SH-SY5Y (cell line): ENCODE data around the gene DCLK3.

ENCODE experiments used
- GATA2 ChIP-seq: IDR thresholded peaks from 2 replicates; pipeline ENCODE4 v1.6.1; 2011; ENCODE audit warnings: mild to moderate bottlenecking, low read depth, low read length
- GATA3 ChIP-seq: IDR thresholded peaks from 2 replicates; pipeline ENCODE4 v1.6.1; 2011; ENCODE audit warnings: low read depth, mild to moderate bottlenecking, low read length, moderate library complexity

The DCLK3 gene

DNA sequence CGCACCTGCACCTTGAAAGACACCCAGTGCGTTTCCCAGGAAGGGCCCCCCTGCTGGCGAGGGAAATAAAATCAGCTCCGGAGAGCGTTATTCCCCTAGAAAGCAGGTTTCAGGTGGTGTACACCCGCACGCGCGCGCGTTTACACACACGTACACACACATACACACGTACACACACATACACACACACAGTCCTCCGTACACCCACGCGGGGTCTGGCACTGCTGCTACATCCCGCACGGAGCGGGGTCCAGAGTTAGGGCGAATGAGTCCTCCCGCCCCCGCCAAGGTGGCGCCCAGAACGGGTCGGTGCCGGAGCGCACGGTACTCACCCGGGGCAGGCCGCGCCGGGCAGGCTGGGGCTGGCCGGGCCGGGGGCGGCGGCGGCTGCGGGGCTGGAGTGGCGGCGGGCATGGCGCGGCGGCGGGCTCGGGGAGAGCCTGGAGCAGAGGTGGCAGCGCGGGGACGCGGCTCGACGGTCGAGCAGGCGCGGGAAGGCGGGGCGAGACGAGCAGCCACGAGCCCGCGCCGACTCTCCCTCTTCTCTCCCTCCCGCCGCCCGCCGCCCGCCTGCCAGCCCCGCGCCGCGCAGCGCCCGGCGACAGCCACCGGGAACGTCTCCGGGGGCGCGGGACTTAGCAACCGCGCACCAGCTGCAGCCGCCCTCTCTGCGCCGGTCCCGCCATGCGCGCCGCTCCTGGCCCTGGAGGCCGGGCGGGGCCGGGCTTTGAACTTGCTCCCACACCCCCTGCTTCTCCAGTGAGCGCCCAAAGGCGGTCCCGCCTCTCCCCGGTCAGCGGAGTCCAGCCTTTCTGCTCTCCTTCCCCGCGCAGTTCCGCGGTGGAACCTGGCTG lies at the start of gene DCLK3:
Gene DCLK3 (minus strand): TSS at position 704 of the 854 bp plus-strand sequence. CDS start 290 bp downstream, at position 414.
- TF ChIP-seq GATA2 (no peak), GATA3 (no peak)

- no peak for TF ChIP-seq GATA3
- TF ChIP-seq GATA2 = no peak
Observed at GRCh38 chr3:36813305-36813704, 49.0 kb upstream of the DCLK3 start.

- TF ChIP-seq GATA2 = no peak
- TF ChIP-seq GATA3 = no peak
Observed at GRCh38 chr3:36812240-36812639, 47.9 kb upstream of the DCLK3 start.

DNA sequence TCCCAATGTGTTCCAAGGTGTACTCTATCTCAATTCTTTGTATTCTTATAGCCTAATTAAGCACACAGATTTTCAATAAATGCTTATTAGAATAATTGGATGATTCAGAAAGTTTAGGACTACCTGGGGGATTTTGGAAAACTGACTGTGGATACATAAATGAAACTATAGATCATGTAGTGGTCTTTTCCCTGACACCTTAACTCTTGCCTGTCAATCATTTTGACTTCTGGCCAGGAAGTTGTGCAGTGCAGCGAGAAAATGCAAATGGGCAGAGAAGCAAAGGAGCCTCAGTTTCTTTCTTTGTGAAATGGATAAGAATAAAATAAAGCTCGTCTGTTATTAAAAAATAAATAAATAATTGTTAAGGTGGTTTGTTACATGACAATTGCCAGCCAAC lies 47.4 kb upstream of the DCLK3 start:
- TF ChIP-seq GATA3 (no peak), GATA2 (no peak)

DNA sequence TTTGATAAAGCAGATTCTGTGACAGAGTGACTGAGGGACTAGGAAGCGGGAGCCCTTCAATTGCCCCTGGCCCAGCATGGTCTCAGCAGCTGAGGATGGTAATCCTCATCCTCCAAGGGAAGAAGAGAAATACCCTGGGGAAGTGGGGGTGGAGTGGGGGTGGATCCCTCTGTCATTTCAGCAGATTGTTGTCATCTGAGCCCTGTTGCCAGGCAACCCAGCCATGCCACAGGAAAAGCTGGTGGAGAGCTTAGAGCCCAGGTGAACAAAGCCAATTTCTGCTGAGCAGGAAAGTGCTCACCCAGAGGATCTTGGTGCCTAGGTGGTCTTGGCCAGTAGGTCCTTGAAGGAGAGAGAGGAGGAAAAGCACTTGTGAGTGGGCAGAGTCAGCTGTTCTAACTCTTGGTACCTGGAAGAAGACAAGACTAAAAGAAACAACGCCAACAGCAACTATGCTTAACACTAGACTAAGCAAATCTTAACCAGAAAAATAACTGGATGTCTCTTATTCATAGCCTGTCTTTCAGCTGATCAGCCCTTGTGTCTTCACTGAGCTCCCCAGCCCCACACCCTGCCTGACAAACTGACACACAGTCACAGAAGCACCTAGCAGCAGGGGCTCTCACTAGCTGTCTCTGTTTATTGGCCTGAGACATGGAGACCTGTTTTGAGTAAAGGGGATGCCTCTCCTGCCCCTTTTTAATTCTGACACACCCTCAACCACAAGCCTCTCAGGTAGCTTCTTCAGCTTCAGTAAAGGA lies 40.1 kb upstream of the DCLK3 start:
- no peak for TF ChIP-seq GATA2
- no peak for TF ChIP-seq GATA3

GRCh38 chr3:36803091-36803791 lies 38.9 kb upstream of the DCLK3 start:
- TF ChIP-seq GATA2 (no peak), GATA3 (no peak)

GRCh38 chr3:36800533-36801116 lies 36.3 kb upstream of the DCLK3 start:
- TF ChIP-seq GATA3 = no peak
- TF ChIP-seq GATA2 = no peak

DNA sequence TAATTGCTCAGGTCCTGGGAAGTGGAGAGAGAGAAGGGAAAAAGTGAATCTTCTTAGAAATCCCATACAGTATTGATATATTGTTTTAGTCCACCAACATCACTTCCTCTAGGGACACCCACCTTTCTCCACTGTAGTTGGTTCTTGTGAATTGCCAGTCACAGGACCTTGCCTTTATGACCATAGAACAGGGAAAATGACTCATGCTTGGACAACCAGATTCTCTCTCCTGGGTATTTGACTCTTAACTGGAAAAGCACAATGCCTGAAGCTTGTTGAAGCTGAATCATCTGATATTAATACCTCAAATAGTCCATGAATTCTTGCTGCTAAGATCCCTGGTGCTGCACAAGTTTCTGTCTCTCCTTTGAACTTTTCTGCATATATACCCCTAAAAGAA lies 32.5 kb upstream of the DCLK3 start:
- TF ChIP-seq GATA2 (no peak), GATA3 (no peak)

DNA sequence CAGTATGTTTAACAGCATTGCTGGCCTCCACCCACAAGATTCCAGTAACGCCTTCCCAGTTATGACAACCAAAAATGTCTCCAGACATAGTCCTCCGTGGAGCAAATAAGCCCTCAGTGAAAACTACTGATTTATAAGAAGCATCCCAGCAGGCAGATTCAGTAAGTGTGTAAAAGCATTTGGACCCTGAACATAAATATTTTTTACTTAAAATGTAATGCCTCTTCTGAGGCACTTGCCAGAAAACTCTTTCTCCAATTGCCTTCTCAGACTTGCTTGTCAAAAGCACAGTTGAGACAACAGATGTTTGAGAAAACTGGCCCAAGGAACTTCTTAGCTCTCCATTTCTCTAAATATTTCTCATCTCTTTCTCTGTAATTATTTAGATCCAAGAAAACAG lies 31.8 kb upstream of the DCLK3 start:
- TF ChIP-seq GATA3 = no peak
- TF ChIP-seq GATA2 = no peak

DNA sequence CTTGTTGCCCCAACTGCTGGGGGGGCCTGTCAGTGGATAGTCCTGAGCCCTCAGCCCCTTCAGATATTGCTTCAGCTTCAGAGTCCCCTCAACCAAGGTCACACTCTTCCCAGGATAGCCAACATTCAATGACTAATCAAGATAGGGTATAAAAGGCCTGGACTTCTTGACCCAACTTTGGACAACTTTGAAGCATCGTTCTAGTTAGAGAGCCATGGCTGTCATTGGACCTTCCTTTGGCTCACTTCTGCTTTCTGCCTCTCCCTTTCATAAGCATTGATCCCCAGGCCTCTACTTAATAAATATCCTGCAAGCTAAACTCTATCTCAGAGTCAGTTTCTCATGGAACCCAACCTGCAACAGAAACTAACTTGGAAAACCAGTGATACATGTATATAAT lies 31.3 kb upstream of the DCLK3 start:
- TF ChIP-seq GATA2 (no peak), GATA3 (no peak)

DNA sequence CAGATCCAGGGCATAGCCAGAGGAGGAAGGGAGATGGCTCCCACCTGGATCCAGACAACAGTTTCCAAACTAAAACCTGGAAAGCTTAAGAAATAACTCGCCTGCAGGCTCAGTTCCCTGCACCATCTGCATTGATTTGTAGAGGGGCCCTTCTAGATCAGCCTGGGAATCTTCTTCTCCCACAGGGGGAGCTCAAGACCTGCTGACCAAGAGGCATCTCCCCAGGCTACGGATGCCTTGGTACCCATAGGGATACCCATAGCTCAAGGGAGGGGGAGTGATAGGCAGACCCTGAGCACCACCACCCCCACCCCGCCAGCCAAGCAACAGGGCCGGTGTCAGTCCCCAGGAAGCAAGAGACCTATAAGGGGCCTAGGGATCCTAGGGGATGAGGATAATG lies 28.0 kb upstream of the DCLK3 start:
- no peak for TF ChIP-seq GATA3
- TF ChIP-seq GATA2 = no peak

- TF ChIP-seq GATA3 = no peak
Observed at GRCh38 chr3:36790765-36791164, 26.4 kb upstream of the DCLK3 start.

- TF ChIP-seq GATA2 (no peak), GATA3 (no peak)
Observed at GRCh38 chr3:36786921-36787890, 22.9 kb upstream of the DCLK3 start.
